Epithelial cell of prostate (primary cell): ENCODE measurements around the gene SPIB.
"Not testable (repeated sequence)": the region's sequence is repeated elsewhere in the genome, so short reads cannot be mapped to it uniquely, and the experiment has no call there.

Experiments
- DNase-seq: peaks from one replicate; pipeline ENCODE4 v3.0.0-alpha.2; 2011; ENCODE audit warnings: low read depth, low spot score
- H3K27ac ChIP-seq: fragments of 450-650 bp; 2 replicates; pipeline ENCODE4 v1.5.1; 2017; ENCODE audit warnings: mild to moderate bottlenecking

SPIB gene

GRCh38 chr19:50461066-50461875 is 42.5 kb downstream of the SPIB start:
- no peak for DNase-seq
- H3K27ac ChIP-seq = no peak overlapping the region

- no peak for DNase-seq
- H3K27ac ChIP-seq = no peak overlapping the region
Observed at GRCh38 chr19:50462970-50463369, 44.2 kb downstream of the SPIB start.

DNA sequence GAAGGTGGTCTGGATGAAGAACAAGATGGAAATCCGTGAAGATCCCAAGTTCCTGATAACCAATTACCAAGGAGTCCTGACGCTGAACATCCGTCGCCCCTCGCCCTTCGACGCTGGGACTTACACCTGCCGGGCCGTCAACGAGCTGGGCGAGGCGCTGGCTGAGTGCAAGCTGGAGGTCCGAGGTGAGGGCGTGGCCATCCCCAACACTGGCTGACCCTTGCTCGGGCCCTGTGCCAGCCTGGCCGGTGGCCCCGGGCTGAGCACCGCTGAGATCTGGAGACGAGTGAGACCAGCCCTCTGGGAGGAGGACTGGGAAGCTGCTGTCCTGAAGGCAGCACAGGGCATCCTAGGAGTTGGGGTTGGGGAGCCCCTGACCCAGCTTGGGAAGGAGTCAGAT is 45.6 kb downstream of the SPIB start:
- H3K27ac ChIP-seq = no peak overlapping the region
- DNase-seq = no peak

- no peak overlapping the region for H3K27ac ChIP-seq
- no peak for DNase-seq
Observed at GRCh38 chr19:50465000-50465399, 46.3 kb downstream of the SPIB start.

- no peak for DNase-seq
- no peak overlapping the region for H3K27ac ChIP-seq
Observed at GRCh38 chr19:50465986-50466705, 47.4 kb downstream of the SPIB start.

GRCh38 chr19:50466706-50467039 is 47.9 kb downstream of the SPIB start:
- DNase-seq = no peak
- no peak overlapping the region for H3K27ac ChIP-seq

DNA sequence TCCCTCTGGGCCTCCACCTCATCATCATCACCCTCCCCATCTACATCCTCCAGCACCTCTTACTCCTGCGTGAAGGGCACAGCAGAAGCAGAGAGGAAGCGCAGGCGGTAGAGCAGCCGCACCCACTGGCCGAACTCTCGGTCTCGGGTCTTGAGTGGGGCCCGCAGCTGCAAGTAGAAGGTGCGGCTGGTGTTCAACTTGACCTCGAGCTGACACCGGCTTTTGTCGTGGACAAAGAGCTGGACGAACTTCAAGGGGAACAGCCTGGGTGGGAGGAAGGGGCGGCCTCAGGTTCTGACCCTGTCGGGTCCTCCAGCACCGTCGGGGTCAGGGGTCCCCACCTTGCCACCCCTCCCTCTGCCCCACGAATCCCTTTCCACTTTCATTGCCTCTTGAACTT is 48.8 kb downstream of the SPIB start:
- no peak for DNase-seq
- H3K27ac ChIP-seq = no peak overlapping the region

DNA sequence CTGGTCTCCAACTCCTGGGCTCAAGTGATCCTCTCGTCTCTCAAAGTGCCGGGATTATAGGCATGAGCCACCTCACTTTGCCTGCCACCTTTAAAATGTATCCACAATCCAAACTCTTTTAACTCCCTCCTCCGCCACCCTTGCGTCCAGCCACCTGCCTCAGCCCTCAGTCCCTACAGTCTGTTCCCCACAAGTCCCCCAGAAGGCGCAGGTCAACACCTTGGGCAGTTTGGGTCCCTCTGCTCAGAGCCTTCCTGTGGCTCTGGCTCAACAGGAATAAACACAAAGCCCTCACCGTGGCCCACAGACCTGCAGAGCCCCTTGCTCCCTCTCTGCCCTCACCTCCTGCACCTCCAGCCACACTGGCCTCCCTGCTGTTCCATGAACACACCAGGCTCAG is 50.1 kb downstream of the SPIB start:
- H3K27ac ChIP-seq = no peak overlapping the region
- no peak for DNase-seq

GRCh38 chr19:50473336-50473735 is 54.6 kb downstream of the SPIB start:
- DNase-seq, H3K27ac ChIP-seq: not testable (repeated sequence)

- no peak overlapping the region for H3K27ac ChIP-seq
- no peak for DNase-seq
Observed at GRCh38 chr19:50475101-50475568, 56.4 kb downstream of the SPIB start.

- no peak overlapping the region for H3K27ac ChIP-seq
- no peak for DNase-seq
Observed at GRCh38 chr19:50475736-50476223, 57.0 kb downstream of the SPIB start.

DNA sequence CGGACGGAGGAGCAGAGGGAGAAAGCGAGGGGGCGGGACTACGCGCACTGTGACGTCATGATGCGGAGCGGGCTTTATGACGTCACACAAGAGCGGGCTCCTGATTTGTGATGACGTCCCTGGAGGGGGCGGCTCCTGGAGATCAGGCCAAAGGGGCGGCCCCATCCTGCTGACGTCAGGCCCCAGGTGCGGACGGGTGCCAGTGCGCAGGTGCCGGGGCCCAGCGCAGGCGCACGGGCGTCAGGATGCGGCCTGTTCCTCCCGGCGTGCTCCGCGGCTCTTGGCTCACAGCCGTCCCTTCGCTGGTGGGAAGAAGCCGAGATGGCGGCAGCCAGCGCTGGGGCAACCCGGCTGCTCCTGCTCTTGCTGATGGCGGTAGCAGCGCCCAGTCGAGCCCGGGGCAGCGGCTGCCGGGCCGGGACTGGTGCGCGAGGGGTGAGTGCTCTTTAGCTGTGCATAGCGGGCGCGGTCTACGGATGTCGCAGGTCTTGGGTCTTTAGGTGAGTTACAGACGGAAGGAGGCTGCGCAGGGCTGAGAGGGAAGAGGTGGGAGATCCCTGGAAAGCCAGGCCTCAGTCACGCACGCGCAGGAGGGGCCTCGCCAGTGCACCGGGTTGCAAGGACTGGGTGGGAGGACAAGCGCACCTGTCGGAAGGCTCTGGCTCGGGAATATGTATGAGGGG is 57.6 kb downstream of the SPIB start, which contains the start of the genes EMC10 and GARIN5A:
Gene EMC10 (plus strand): TSS at position 284 of the 683 bp plus-strand sequence. CDS start 38 bp downstream, at position 322.
Gene GARIN5A (minus strand): TSS at position 625 of the 683 bp plus-strand sequence. CDS start 460 bp downstream, at position 165.
- H3K27ac ChIP-seq = peak within 1 kb of the TSS; percentile 66
- peak; percentile 85 for DNase-seq

DNA sequence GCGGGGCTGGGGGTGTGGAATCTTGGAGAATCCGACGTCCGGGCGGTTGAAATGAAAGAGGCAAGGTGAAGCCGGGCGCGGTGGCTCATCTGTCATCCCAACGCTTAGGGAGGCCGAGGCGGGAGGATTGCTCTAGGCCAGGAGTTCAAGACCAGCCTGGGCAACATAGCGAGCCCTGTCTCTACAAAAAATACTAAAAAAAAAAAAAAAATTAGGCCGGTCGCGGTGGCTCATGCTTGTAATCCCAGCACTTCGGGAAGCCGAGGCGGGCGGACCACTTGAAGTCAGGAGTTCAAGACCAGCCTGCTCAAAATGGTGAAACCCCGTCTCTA is 58.1 kb downstream of the SPIB start:
- DNase-seq = no peak
- H3K27ac ChIP-seq = peak overlapping the region; percentile 66

DNA sequence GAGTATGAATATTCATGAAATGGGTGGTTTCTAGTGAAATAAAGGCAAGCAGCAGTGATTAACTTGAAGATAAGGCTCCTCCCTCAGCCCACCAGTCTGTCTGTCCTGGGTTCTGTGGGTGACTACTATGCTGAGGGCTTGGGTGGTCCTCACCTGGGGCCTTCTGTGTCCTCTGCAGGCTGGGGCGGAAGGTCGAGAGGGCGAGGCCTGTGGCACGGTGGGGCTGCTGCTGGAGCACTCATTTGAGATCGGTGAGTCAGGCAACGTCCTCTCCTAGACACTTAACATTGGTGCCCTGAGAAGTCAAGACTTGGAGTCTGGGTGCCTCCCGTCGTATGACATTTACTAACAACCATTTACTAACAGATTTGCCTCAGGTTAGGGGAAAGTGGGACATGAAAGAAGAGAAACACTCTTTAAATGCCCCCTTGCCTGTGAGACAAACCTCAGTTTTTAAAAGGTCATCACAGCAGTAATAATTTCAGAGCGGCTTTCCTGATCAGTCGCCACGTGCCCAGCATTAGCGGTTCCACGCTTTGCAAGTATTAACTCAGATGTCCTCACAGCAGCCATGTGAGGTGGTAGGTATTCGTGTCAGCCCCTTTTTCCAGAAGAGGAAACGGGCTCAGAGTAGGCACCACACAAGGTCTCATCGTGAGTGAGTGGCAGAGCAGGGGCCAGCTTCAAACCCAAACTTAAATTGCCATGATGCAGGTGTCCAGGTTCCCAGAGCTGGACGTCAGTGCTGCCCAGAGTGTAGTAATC is 59.2 kb downstream of the SPIB start:
- no peak overlapping the region for H3K27ac ChIP-seq

DNA sequence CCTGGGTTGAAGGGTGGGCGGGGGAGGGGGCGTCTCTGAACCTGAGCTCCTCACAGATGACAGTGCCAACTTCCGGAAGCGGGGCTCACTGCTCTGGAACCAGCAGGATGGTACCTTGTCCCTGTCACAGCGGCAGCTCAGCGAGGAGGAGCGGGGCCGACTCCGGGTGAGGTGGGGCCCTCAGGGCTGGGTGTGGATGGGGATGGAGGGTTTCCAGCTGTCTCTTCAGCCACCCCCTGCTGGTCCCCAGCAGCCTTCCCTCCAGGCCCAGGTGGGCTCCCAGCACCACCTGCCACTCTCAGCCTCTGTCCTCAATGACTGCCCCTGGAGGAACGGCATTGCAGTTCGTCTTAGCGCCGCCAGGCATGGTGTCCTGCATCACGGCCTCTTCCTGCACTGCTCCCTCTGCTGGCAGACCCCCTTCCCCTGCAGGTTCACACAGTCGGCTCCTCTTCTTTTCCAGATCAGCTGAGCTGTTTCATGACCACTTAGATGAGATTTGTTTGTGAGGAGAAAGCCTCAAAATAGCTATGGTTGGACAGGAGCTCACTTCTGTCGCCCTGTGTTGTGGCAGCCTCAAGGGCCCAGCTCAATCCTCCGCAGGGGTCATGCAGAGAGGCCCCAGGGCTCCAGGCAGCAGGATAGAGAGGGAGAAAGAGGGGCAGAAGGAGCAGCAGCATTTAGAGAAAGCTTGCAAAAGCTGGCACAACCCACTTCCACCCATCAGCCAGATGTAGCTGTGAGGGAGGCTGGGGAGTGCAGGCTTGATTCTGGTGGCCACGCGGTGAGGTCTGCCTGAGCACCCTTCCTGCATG is 60.4 kb downstream of the SPIB start:
- no peak for DNase-seq
- H3K27ac ChIP-seq = no peak overlapping the region

More for the DNA sequence above, 59.2 kb downstream of the SPIB start:
- no peak for DNase-seq

- no peak overlapping the region for H3K27ac ChIP-seq
- no peak for DNase-seq
Observed at GRCh38 chr19:50479761-50480251, 61.1 kb downstream of the SPIB start.

DNA sequence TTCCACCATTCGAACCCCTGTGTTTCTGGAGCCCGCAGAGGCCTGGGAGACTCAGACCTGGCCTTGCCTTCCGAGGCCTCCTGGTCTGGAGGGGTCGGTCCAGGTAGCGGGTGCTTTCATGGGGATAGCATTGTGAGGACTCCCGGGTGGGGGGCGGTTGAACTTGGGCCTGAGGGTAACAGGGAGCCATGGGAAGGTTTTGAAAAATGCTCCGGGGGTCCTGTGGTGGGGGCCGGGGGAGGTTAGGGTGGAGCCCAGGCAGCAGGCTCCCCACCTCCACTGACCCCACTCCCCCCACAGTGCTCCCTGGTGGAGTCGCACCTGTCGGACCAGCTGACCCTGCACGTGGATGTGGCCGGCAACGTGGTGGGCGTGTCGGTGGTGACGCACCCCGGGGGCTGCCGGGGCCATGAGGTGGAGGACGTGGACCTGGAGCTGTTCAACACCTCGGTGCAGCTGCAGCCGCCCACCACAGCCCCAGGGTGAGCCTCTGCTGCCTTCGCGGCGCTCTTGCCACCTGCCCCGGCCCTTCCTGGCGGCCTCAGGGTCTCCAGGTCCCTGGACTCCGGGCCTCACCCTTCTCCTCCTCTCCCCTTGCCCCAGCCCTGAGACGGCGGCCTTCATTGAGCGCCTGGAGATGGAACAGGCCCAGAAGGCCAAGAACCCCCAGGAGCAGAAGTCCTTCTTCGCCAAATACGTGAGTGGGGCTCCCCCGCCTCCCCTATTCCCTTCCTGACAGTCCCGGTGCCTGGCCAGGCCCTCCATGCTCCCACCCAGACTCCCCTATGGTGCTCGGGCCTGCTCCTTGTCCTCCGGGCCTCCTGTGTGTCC is 61.8 kb downstream of the SPIB start:
- no peak overlapping the region for H3K27ac ChIP-seq
- DNase-seq = no peak
